ENCODE measurements around the gene IQSEC1.
A peak's percentile ranks its signal among the peaks of the same experiment; 100 is the strongest.

Gene IQSEC1

DNA sequence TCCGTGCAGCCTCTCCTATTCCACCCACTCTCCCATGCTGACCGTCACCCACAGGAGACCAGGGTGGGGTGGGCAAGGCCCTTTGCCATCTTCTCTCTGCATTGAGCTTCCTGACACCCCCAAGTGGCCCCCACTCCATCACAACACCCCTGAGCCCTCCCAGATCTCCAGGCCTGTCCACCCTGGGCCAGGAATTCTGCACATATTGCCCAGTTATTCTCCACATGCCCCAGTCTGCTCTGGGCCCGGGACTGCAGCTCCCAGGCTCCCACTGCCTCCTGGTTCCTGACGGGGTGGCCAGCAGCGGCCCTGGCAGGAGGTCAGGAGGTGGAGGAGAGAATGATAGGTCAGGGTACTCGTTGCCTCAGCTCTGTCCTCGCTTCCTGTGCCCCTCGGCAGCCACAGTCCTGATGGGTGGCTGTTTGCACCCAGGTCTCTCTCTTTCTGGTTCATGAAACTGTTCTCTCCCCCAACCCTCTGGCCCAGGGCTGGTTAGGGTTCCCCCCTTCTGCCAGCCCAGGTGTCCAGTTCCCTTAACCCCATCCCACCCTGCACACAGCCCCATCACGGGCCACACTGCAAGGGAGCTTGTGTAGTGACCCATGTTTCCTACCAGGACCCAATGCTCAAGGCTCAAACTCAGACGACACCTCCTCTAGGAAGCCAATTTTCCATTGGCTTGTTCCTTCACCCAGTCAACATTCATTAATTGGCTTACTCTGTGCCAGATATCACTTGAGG, 47.3 kb downstream of the IQSEC1 start:
- no peak for DNase-seq

DNA sequence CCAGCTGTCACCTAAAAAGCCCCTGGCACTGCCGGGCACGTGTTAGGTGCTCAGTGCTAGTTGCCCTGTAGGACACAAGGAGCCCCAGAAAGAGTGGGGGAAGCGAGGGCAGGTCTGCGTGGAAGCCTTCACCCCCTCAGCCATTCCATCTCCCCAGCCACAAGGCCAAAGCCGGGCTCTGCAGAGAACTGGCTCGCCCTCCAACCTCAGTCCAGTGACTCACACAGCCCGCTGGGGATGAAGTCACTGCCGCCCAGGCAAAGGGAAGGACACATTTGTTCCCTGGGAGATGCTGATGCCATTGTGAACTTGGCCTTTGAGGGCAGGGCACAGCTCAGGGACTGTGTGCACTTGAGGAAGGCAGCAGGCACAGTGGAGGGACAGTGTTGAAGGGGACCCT, 48.1 kb downstream of the IQSEC1 start:
- DNase-seq: no peak

DNA sequence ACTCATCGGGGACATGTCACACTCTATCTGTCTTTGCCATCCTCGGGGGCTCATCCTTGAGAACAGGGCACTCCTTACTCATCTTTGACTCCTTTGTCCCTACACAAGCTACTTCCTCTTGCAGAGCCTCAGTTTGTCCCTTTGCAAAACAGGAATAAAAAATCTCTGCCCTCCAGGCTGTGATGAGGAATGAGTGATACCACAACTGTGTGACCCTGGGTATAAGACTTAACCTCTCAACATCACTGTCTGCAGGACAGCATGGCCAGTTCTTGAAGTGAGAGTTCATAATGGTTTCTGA, 48.5 kb downstream of the IQSEC1 start:
- no peak for DNase-seq

GRCh38 chr3:13023971-13024764, 49.1 kb downstream of the IQSEC1 start:
- no peak for DNase-seq

DNA sequence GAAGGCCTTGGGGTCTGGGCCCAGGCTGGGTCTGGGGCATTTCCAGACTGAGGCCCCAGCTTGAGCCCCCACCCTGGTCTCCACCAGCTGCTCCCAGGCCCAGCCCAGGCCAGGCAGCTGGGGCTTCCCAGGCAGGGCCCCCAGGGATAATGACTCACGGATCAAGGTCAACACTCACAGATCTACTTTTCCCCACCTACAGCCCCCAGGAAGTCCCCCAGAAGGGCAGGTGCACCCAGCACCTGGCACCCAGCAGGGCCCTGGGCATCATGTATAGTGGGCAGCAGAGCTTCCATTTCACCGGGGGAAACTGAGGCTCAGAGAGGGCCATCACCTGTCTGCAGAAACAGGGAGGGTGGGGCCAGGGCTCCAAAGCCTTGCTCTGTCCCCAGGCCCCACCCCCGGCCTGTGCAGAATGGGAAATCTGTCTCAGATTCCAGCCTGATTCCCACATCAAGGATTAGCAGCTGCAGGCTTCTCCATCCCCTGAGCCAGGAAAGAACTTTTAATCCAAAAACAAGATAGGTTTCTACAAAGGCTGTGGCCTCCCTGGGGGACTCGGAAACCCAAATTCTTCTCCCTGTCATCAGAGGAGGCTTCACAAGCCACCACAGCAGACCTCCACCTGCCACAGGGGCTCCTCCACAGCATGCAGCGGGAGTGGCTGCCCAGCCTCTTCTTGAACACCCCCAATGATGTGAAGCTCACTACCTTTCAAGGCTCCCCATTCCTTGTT, 49.8 kb downstream of the IQSEC1 start:
- no peak for DNase-seq

DNA sequence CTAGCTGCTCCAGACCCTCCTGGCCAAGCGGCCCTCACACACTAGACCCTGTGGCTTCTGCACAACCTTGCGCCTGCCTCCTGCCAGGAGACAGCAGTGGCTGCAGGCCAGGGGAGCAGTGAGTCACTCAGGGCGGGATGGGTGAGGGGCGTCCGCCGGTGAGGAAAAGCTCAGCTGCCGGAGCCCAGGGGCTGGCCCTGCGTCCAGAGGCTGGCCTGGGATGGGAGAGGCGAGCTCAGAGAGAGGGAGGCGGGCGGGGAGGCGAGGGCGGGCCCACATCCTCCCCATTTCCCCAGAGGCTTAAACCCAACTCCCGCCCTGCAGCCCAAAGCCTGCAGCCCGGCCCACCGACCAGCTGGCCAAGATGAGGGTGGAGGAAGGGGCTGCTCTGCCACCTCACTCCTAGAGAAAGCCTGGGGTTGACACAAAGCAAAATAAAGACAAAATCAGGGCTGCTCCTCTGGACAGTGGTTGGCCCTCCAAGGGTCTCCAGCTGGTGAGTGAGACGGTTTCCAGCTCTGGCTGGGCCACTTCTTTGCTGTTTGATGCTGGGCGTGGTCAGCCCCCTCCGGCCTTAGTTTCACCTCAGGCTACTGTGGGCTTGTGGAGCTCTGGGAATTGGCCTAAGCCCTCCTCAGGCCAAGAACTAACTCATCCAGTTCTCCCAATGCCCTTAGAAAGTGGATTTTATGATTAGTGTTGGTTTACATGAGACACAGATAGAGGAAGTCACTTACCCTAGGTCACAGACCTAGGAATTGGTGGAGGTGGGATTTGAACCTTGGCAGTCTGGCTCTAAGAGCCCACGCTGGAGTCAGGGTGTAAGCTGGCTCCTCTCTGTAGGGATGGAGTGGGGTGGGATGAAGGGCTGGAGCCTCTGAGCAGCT, 50.6 kb downstream of the IQSEC1 start:
- DNase-seq: no peak

DNA sequence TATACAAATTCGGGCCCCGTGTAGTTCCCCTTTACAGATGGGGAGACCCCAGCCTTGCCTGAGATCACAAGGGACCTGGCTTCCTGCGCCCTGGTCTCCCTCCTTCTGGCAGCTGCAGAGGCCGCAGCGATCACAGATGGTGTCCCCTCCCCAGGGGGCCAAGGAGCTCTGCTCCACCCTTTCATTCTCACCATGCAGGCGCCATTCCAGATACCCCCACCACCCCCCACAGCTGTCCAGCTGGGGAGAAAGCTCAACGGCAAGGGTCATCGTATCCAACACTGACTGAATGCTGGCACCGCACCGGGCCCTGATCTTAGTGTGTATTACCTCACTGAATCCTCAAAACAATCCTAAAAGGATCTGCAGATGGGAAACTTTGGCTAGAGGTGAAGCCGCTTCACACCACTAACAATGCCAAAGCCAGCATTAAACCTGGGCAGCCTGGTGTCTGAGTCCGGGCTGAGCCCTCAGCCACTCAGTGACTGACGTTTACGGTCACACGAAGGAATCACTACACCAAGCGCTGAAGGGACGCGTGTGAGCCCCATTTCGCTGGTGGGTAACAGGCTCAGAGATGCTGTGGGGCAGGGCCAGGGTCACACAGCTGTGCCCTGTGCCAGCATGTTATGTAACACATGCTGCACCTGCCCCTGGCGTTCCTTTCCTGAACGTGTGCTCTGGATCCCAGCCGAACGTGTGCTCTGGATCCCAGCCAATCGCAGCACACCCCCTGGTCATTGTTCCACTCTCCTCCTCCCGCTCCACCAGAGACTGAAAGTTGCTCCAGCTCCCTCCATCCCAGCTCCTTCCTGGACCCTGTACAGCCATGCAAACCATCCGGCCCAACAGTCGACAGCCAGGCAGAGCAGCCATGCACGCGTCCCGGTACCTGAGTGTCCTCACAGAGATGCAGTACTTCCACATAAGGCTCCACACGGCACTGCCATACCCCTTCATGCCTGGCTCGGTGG, 51.8 kb downstream of the IQSEC1 start:
- DNase-seq: no peak

- DNase-seq: no peak
Measured at GRCh38 chr3:13020159-13020750, 53.0 kb downstream of the IQSEC1 start.

DNA sequence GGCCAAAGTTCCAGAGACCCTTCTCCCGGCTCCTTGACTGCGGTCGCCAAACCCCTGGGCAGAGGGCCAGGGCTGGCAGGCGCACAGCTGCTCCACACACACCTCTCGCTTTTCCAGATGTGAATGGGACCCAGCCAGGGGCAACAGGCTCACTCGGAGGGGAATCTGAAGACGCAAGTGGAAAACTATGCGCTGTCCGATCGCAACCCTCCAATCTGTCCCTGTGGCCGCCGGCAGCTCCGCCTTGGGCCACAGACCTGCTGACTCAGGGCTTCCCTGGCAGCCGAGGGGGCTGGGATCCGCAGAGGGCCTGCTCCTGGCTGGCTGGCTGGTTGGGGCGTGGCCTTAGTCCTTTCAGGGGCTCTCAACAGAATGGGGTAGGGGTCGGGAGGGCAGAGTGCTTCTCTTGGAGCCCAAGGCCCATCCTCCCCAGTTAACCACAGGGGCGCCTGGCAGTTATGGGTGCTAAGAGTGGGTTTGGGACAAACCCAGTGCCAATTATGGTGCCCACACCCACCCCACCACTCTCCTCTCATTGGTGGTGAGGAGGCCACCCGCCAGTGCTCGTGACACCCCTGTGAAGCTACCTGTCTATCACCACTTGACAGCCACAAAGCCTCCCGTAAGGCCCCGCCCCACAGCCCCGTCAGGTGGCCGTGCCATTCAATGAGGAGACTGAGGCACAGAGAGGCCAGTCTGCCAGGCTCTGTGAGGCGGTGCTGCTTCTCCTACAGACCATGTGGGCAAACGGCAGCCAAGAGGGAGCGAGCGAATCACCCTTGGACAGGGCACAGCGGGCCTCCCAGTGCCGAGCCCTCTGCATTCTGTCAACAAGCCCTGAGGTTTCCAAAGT, 53.8 kb downstream of the IQSEC1 start:
- no peak for DNase-seq

DNA sequence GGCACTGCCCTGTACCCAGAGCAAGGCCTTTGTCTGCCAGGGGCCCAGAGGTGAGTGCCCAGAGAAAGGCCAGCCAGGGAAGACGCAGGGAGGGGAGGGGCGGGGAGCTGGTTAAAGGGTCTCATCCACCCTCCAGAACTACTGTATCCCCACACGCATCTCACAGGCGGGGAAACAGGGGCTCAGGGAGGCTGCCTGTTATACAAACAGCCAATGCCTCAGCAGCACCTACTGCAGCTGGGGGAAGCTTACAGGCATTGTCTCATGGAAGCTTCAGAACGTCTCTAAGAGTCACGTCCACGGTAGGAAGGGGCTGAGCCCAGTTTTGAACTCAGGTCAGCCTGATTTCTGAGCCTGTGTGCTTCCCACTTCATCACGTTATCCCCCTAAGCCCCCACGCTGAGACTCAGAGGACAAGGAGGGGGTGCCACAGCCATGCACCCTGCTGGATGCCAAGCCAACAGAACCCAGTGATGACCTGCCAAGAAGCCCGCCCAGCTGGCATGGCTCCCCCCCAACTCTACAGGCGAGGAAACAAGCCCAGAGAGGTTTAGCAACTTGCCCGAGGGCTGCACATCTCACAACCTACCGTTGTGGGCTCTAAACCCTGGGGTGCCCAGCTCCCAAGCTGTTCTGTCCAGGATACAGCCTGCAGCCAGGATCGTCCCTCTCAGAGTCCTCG, 54.5 kb downstream of the IQSEC1 start:
- no peak for DNase-seq

- DNase-seq: peak; percentile 15
Measured at GRCh38 chr3:13018043-13018451, 55.2 kb downstream of the IQSEC1 start.

DNA sequence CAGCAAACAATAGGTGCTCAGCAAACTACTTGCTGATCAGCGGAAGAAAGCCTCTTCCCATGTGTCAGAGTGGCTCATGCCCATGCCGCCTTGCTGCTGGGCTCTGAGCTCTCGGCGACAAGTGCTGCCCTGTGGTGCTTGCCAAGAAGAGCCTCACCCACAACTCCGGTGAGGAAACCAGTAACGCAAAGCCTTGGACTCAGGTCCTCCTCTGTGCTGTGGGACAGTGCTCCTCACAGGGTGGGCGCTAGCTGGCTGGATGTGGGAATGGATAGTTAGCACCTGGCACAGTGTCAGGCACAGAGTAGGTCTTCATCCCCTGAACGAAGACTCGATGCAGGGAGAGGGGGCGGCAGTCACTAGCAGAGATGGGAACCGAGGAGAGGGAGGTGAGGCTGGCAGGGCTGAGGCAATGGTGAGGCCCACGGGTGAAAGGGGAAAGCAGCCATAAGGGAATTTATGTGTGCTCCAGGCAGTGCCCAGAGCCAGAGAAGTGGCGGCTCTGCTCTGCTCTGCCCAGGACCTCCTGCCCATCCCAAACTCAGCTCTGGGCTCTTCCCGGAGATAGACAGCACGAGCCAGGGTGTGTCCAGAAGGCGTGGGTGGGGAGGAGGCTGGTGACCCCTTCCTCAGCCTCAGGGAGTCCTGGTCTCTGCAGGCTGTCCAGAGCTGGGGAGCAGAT, 55.7 kb downstream of the IQSEC1 start:
- DNase-seq: no peak

DNA sequence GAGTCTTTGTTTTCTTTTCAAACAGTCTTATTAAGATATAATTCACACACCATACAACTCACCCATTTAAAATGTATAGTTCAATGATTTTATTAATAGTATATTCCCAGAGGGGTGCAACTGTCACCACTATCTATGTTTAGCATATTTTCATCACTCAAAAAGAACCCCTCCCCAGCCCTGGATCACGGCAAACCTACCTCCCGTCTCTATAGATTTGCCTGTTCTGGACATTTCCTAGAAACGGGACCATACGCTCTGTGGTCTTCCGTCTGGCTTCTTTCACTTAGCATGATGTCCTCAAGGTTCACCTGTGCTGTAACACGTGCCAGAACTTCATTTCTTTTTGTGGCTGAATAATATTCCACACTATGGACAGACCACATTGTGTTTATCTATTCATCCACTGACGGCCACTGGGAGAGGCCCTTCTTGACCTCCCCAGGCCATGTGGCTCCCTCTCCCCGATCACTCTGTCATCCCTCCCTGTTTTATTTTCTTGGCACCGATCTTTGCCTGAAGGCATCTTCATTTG, 56.4 kb downstream of the IQSEC1 start:
- no peak for DNase-seq

DNA sequence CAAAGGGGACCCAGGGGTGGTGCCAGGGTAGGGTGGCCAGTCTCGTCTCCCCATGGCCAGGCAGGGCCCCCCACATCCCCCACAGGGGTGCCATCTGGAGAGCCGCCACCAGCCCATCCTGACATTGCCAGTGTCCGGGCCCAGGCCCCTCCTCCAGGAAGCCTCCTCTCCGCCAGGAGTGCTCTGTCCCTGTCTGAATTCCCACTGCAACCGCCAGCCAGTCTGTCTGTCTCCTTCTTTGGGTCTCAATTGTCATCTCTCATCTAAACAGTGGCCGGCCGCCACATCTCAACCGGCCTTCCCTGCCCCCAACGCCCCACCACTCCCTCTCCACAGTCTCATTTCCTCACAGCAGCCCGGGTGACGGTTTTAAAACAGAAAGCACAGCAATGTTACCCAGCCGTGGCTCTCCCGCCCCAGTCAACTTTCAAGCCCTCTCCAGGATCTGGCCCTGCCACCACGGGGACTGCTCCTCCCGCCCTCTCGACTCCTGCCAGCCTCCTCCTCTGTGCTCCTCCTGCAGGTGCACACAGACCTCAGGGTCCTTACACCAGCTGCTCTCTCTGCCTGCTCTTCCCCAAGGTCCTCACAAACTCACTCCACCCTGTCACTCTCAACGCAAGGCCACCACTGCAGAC, 57.0 kb downstream of the IQSEC1 start:
- DNase-seq: no peak

DNA sequence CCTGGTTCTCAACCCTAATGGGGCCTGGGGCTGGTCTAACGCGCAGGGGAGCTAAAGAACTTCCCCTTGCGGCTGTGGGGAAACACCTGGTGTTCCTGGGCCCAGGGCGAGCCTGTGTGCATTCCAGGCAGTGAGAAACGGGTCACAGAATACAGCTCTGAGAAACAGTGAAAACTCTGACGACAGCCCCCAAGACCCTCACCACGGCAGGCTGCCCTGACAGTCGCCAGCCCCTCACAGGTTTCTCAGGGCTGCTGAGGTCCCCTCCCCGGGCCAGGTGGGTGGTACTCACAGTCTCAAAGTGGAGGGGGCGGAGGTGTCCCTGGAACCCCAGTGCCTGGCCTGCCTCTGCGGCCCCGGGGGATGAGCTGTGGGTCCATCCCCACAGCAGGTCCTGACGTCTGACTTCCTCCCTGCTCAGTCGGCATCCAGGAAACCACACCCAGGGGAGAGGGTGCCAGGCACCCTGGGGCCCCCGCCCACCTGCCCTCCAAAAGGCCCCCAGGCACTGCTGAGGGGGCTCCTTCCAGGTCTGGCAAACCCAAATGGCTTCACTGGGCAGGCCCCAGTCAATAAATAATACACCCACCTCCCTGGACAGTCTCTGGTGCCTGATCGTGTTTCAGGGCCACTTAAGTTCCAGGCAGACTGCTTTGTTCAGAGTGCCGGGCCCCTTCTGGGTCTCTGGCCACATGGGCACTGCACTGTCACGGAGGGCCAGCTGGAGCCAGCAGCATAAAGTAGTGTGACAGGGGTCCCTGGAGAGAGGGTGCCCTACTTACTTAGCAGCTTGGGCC, 57.7 kb downstream of the IQSEC1 start:
- no peak for DNase-seq

GRCh38 chr3:13014755-13015285, 58.4 kb downstream of the IQSEC1 start:
- no peak for DNase-seq

All from NCI-H2227 treated with DMSO at 0.1 percent for 48 hours (cell line).